Colonic mucosa (tissue), 4 donors: ENCODE measurements around the gene TSPAN5. TPM values are rescaled to one million over a fixed set of nuclear protein-coding genes. Genes with fewer than 3 reads are reported as not detected.

Experiments used
- DNase-seq: peaks from one replicate; pipeline ENCODE4 v3.0.0-alpha.2; 2020
- H3K27ac ChIP-seq: fragments of 200-600 bp; one replicate; pipeline ENCODE4 v1.8.0; 2021
- H3K27me3 ChIP-seq: fragments of 200-600 bp; one replicate; pipeline ENCODE4 v1.8.0; 2021
- H3K36me3 ChIP-seq: fragments of 200-600 bp; one replicate; pipeline ENCODE4 v1.8.0; 2021
- H3K4me1 ChIP-seq: fragments of 200-600 bp; one replicate; pipeline ENCODE4 v1.8.0; 2021; ENCODE audit warnings: mild to moderate bottlenecking
- H3K4me3 ChIP-seq: fragments of 200-600 bp; one replicate; pipeline ENCODE4 v1.8.0; 2021
- H3K9ac ChIP-seq, 2 donors: one replicate each; pipeline ENCODE4 v1.7.0; 2013; ENCODE audit warnings: control low read depth in 2 of 2, low read depth in 2 of 2, low read length in 2 of 2
- H3K9me3 ChIP-seq: fragments of 200-600 bp; one replicate; pipeline ENCODE4 v1.8.0; 2021
- intact Hi-C: fragments of 100-400 bp; cut with DNase I; formaldehyde crosslinking; loops from one replicate; pipeline ENCODE4 v1.14.1; 2022
- total RNA-seq, 2 donors: library from RNA; stranded (reverse); fragmentation: NEBNext Ultra II Directional in 1 of 2; extraction: Animal tissue kit (Norgen Biotek cat#: 25700) in 1 of 2; gene quantifications; one replicate each; pipeline ENCODE4 v1.2.1, GENCODE V29; 2021
- TF ChIP-seq, protein P1 (sequence below): fragments of 200-600 bp; IDR thresholded peaks from one replicate; pipeline ENCODE4 v1.8.0; 2022; ENCODE audit warnings: antibody characterized with exemption, mild to moderate bottlenecking
- donor health status: healthy.
- donor health status: DM: no; HTN: no; CAD: no.
- donor health status: DM: no; HTN: no; CAD: no.

Gene TSPAN5
- total RNA-seq, 2 donors from 2014 or later = 5.3 to 5.6 TPM

DNA sequence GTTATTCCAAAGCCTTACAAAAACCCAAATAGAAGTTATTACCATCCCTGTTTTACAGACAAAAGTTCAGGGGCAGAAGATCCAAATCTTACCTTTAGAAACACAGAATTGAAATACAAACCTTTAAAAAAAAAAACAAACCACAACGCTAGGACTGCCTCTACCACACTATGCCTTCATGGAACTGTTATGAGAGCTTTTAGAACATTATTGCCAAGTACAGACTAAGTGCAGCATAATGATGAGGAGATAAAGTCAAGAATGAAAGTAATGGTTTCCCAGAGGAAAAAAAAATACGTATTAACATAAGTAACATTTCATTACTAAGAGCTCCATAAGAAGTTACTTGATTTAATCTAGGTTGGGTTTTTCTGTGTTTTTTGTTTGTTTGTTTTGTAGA is 34.3 kb downstream of the TSPAN5 start:
- intact Hi-C loops = no loop called here
- no peak for DNase-seq
- Histone ChIP-seq H3K27me3 (no peaks in the 10 kb centered on the region), H3K4me3 (no peak overlapping the region), H3K4me1 (no peaks in the 10 kb centered on the region), H3K9me3 (no peaks in the 10 kb centered on the region), H3K27ac (no peak overlapping the region), H3K36me3 (no peaks in the 10 kb centered on the region), H3K9ac (no peak overlapping the region)
- TF ChIP-seq, protein P1, sequence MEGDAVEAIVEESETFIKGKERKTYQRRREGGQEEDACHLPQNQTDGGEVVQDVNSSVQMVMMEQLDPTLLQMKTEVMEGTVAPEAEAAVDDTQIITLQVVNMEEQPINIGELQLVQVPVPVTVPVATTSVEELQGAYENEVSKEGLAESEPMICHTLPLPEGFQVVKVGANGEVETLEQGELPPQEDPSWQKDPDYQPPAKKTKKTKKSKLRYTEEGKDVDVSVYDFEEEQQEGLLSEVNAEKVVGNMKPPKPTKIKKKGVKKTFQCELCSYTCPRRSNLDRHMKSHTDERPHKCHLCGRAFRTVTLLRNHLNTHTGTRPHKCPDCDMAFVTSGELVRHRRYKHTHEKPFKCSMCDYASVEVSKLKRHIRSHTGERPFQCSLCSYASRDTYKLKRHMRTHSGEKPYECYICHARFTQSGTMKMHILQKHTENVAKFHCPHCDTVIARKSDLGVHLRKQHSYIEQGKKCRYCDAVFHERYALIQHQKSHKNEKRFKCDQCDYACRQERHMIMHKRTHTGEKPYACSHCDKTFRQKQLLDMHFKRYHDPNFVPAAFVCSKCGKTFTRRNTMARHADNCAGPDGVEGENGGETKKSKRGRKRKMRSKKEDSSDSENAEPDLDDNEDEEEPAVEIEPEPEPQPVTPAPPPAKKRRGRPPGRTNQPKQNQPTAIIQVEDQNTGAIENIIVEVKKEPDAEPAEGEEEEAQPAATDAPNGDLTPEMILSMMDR = no peak

DNA sequence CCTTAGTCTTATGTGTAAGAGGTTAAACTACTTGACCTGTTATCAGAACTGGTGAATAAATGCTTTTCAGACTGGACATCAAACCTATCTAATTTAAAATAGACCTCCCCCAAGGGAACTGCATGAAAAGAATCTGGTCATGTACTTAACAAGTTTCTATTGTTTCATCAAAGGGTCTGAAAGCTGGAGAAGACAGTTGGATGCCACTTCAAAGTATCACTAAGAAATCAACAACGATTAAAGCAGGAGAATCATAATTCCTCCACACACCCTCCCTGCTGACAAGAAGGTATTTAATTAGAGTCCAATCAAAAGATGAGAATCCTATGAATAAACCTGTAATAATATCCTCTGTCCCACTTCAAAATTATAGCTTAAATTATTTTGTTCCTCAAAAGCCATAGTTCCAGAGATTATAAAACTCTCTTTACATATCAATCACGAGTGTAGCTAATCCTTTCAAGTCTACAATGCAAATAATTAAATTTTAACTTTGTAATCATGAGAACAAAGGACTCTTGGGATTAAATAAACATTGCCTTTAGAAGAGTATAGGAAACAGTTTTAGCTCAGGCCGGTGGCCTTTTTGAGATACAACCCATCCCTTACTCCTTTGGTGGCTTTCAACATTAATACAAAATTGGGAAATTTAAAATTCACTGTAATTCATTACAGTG is 35.1 kb downstream of the TSPAN5 start:
- H3K4me1 ChIP-seq = no peaks in the 10 kb centered on the region
- H3K9me3 ChIP-seq = no peaks in the 10 kb centered on the region
- TF ChIP-seq, protein P1 = no peak
- H3K36me3 ChIP-seq = no peaks in the 10 kb centered on the region
- intact Hi-C loops = no loop called here
- H3K9ac ChIP-seq = no peak overlapping the region
- no peak overlapping the region for H3K4me3 ChIP-seq
- no peak overlapping the region for H3K27ac ChIP-seq
- no peak for DNase-seq
- H3K27me3 ChIP-seq = no peaks in the 10 kb centered on the region

DNA sequence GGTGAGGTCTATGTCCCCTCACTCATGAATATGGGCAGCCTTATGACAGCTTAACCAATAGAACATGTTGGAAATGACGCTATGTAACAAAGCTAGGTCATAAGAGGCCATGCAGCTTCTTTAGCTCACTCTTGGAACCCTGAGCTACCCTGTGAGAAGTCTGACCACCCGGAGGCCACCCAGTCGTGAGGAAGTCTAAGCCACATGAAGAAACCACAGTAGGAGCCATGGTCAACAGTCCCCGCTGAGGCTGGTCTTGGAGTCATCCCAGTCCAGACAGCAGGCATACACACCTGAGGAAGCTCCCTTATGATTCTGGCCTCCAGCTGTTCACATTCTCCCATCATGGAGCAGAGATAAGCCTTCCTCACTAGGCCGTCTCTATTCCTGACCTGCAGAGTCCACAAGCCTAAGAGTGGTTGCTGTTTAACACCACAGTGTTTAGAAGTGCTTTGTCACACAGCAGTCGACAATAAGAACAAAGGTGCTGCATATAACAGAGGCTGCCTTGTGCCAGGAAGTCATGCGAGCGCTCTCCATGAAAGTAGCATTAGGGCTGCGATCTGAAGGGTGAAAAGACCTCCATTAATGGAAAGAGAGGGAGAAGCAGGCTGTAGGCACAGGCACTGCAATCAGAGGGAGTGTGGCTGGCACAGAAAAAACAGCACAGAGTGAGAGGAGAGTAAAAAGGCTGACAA is 38.2 kb downstream of the TSPAN5 start:
- no peak overlapping the region for H3K4me3 ChIP-seq
- intact Hi-C loops = no loop called here
- no peak overlapping the region for H3K27ac ChIP-seq
- H3K36me3 ChIP-seq = no peaks in the 10 kb centered on the region
- no peaks in the 10 kb centered on the region for H3K4me1 ChIP-seq
- no peak for DNase-seq
- TF ChIP-seq, protein P1 = no peak
- no peaks in the 10 kb centered on the region for H3K9me3 ChIP-seq
- H3K27me3 ChIP-seq = no peaks in the 10 kb centered on the region
- H3K9ac ChIP-seq = no peak overlapping the region

DNA sequence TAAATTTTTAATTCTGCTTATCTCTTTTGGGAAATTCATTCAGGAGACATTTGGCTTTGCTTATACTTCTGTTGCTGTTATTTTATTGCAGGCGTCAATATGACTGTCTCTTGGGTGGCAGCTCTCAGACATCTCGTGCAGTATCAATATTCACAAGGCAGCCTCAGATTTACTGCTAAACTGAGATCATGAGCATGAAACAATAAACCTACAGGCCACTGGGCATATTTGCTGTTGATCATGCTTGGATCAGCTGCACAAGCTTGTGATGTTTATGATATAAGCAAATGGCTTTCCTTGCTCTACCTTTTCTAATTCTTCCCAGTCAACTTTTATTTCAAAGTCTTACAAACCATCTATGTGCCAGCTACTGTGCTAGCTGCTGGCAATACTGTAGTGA is 39.2 kb downstream of the TSPAN5 start:
- TF ChIP-seq, protein P1 = no peak
- Histone ChIP-seq H3K27me3 (no peaks in the 10 kb centered on the region), H3K4me3 (no peak overlapping the region), H3K36me3 (no peaks in the 10 kb centered on the region), H3K27ac (no peak overlapping the region), H3K9ac (no peak overlapping the region), H3K4me1 (no peaks in the 10 kb centered on the region), H3K9me3 (no peaks in the 10 kb centered on the region)
- intact Hi-C loops = no loop called here
- DNase-seq = no peak

DNA sequence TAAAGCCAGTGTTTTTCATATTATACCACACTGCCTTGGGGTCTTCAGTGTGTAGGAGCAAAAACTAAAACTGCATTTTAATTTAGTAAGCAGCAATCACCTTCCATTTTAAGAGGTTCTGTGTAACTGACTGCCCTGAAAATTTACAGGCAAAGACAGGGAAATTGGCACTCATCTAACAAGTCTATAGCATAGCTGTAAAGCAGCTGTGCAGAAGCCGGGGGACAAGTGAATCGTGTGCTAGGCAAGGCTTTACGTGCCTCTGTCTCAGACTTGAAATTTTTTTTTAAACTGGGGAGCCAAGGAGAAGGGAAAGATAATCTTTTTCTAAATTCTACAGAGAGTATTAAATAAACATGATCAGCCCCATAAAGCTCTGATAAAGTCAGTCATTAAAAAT is 39.7 kb downstream of the TSPAN5 start:
- intact Hi-C loops = no loop called here
- H3K27ac ChIP-seq = no peak overlapping the region
- no peak overlapping the region for H3K9ac ChIP-seq
- no peaks in the 10 kb centered on the region for H3K9me3 ChIP-seq
- H3K4me1 ChIP-seq = no peaks in the 10 kb centered on the region
- no peaks in the 10 kb centered on the region for H3K27me3 ChIP-seq
- TF ChIP-seq, protein P1 = no peak
- no peak overlapping the region for H3K4me3 ChIP-seq
- no peaks in the 10 kb centered on the region for H3K36me3 ChIP-seq
- DNase-seq = no peak
